Colonic mucosa (tissue), 4 donors: ENCODE measurements around the gene EDDM13. TPM values are rescaled to one million over a fixed set of nuclear protein-coding genes. Genes with fewer than 3 reads are reported as not detected.

Experiments
- DNase-seq: peaks from one replicate; pipeline ENCODE4 v3.0.0-alpha.2; 2020
- H3K27ac ChIP-seq: fragments of 200-600 bp; one replicate; pipeline ENCODE4 v1.8.0; 2021
- H3K27me3 ChIP-seq: fragments of 200-600 bp; one replicate; pipeline ENCODE4 v1.8.0; 2021
- H3K36me3 ChIP-seq: fragments of 200-600 bp; one replicate; pipeline ENCODE4 v1.8.0; 2021
- H3K4me1 ChIP-seq: fragments of 200-600 bp; one replicate; pipeline ENCODE4 v1.8.0; 2021; ENCODE audit warnings: mild to moderate bottlenecking
- H3K4me3 ChIP-seq: fragments of 200-600 bp; one replicate; pipeline ENCODE4 v1.8.0; 2021
- H3K9ac ChIP-seq, 2 donors: one replicate each; pipeline ENCODE4 v1.7.0; 2013; ENCODE audit warnings: control low read depth in 2 of 2, low read depth in 2 of 2, low read length in 2 of 2
- H3K9me3 ChIP-seq: fragments of 200-600 bp; one replicate; pipeline ENCODE4 v1.8.0; 2021
- CTCF ChIP-seq: fragments of 200-600 bp; IDR thresholded peaks from one replicate; pipeline ENCODE4 v1.8.0; 2022; ENCODE audit warnings: antibody characterized with exemption, mild to moderate bottlenecking
- intact Hi-C: fragments of 100-400 bp; cut with DNase I; formaldehyde crosslinking; loops from one replicate; pipeline ENCODE4 v1.14.1; 2022
- total RNA-seq, 2 donors: library from RNA; stranded (reverse); fragmentation: NEBNext Ultra II Directional in 1 of 2; extraction: Animal tissue kit (Norgen Biotek cat#: 25700) in 1 of 2; gene quantifications; one replicate each; pipeline ENCODE4 v1.2.1, GENCODE V29; 2021
- donor health status: healthy.
- donor health status: DM: no; HTN: no; CAD: no.
- donor health status: DM: no; HTN: no; CAD: no.

The EDDM13 gene
- total RNA-seq, 2 donors from 2014 or later: not detected

DNA sequence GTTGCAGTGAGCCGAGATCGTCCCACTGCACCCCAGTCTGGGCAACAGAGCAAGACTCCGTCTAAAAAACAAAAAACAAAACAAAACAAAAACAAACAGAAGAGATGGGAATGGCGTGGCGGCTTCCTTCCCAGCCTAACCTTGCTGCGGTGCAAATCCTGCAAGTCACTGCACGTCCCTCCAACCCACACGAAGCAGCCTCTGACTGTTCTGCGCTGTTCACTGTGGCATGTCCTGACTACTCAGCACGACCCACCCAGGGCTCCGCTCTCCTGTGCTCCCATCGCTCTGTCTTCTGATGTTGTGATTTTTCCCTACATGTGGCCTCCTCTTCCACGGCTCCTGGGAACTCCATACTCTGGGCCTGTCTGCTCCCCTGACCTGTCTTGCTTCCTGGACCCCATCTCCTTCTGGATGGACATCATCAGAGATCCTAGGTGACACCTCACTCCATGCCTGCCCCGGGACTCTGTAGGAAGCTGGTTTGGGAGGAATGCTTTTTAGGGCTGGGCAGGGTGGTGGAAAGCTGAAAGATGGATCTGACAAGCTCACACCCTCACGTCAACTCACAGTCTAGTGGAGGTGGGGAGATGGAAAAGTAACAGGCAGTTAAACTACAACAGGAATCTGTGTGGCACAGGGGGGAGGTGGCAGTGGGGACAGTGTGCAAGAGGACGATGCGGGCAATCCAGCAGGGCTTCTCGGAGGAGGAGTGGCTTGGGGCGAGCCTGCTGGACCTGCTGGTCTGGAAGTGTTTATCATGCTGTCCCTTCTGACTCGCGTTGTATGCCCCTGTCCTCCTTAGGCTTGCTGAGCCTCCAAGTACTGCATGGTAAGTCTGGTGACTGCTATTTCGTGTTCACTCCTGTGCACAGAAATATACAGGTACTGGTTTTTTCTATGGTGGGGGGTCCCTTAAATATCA, 23.2 kb downstream of the EDDM13 start:
- no peak overlapping the region for H3K27ac ChIP-seq
- no peaks in the 10 kb centered on the region for H3K36me3 ChIP-seq
- H3K9me3 ChIP-seq: no peaks in the 10 kb centered on the region
- DNase-seq: no peak
- TF ChIP-seq CTCF: no peak
- no peak overlapping the region for H3K9ac ChIP-seq
- no peak overlapping the region for H3K4me3 ChIP-seq
- intact Hi-C loops: no loop called here
- no peaks in the 10 kb centered on the region for H3K27me3 ChIP-seq
- no peaks in the 10 kb centered on the region for H3K4me1 ChIP-seq

GRCh38 chr19:56297010-56297409, 24.5 kb downstream of the EDDM13 start:
- no peaks in the 10 kb centered on the region for H3K9me3 ChIP-seq
- H3K36me3 ChIP-seq: no peaks in the 10 kb centered on the region
- no peak overlapping the region for H3K9ac ChIP-seq
- H3K4me1 ChIP-seq: no peaks in the 10 kb centered on the region
- H3K27ac ChIP-seq: no peak overlapping the region
- intact Hi-C loops: no loop called here
- H3K27me3 ChIP-seq: no peaks in the 10 kb centered on the region
- DNase-seq: no peak
- H3K4me3 ChIP-seq: no peak overlapping the region
- no peak for TF ChIP-seq CTCF

DNA sequence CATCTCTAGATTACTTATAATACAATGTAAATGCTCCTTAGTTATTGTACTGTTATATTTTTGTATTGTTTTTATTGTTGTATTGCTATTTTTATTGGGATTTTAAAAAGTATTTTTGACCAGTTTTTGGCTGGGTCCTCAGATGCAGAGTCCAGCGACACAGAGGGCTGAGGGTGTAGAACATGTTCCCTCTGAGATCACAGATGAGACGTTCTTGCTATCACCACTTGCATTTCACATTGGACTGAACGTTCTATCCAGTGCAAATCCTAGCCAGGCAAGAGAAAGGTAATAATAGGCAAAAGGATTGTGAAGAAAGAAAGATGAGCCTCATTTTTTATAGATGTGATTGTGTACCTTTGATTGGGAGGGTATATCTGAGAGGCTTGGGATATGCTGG, 27.1 kb downstream of the EDDM13 start:
- H3K27me3 ChIP-seq: no peaks in the 10 kb centered on the region
- H3K9me3 ChIP-seq: no peaks in the 10 kb centered on the region
- H3K36me3 ChIP-seq: no peaks in the 10 kb centered on the region
- TF ChIP-seq CTCF: no peak
- intact Hi-C loops: no loop called here
- no peak overlapping the region for H3K9ac ChIP-seq
- no peak overlapping the region for H3K27ac ChIP-seq
- DNase-seq: no peak
- H3K4me1 ChIP-seq: no peaks in the 10 kb centered on the region
- H3K4me3 ChIP-seq: no peak overlapping the region

GRCh38 chr19:56301155-56301554, 28.6 kb downstream of the EDDM13 start:
- no peak overlapping the region for H3K27ac ChIP-seq
- intact Hi-C loops: no loop called here
- H3K27me3 ChIP-seq: no peaks in the 10 kb centered on the region
- no peak overlapping the region for H3K9ac ChIP-seq
- H3K9me3 ChIP-seq: no peaks in the 10 kb centered on the region
- H3K4me3 ChIP-seq: no peak overlapping the region
- no peak for TF ChIP-seq CTCF
- DNase-seq: no peak
- no peaks in the 10 kb centered on the region for H3K4me1 ChIP-seq
- no peaks in the 10 kb centered on the region for H3K36me3 ChIP-seq

DNA sequence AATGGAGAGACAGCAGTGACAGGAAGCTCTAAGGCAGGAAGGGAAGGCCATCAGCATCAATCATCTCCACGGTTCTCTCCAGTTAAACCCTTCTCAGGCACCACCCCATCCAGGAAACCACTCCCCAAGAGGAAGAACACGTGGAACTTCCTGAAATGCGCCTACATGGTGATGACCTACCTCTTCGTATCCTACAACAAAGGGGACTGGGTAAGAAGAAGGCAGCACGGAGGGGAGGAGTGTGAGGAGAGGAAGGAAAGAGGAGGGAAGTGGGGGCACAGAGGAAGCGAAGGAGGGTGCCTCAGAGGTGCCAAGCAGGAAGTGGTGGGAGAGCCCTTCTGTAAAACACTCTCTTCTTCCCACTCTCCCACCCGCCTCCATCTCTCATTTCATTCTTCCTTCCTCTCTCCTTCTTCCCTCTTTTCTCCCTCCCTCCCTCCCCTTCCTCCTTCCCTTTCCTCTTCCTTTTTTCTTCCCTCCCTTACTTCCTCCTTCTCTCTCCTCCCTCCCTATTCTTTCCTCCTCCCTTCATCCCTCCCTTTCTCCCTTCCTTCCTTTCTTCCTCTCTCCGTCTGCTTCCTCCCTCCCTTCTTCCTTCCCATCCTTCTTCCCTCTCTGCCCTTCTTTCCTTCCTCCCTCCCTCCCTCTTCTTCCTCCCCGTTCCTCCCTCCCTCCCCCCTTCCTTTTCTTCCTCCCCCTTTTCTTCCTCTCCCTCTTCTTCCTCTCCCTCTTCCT, 29.5 kb downstream of the EDDM13 start:
- no peak overlapping the region for H3K27ac ChIP-seq
- H3K4me3 ChIP-seq: no peak overlapping the region
- intact Hi-C loops: no loop called here
- H3K9me3 ChIP-seq: no peaks in the 10 kb centered on the region
- no peaks in the 10 kb centered on the region for H3K4me1 ChIP-seq
- no peaks in the 10 kb centered on the region for H3K27me3 ChIP-seq
- H3K36me3 ChIP-seq: no peaks in the 10 kb centered on the region
- H3K9ac ChIP-seq: no peak overlapping the region
- TF ChIP-seq CTCF: no peak
- no peak for DNase-seq
